Measurements from ENCODE around the gene TSPAN3.

DNA sequence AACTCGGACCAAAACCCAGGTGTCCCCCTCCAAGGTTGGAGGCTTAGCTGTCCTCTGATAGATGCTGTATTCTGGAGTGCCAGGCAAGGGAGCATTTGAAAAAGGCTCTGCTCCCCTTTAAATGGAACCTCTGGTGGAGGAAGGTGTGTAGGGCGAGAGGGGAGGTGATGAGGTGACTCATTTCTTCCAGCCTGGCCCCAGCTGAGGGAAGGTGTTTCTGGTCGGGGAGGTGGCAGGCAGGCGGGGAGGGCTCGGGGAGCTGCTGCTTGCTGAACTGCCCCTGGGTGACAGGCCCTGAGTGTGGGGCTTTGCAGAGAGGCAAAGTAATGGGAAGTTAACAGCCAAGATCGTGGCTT, 57.2 kb downstream of the TSPAN3 start:
- TF ChIP-seq CTCF (IDR thresholded peaks at IDR 0.05; ENCODE audit: insufficient read depth, low read depth, low read length) (no peak), EZH2 (IDR thresholded peaks at IDR 0.05; ENCODE audit: insufficient read depth, low read length) (no peak)

Measured in astrocyte (in vitro differentiated cells and primary cell).